Measurements from ENCODE around the gene MILR1.
"Not testable (repeated sequence)": the region's sequence is repeated elsewhere in the genome, so short reads cannot be mapped to it uniquely, and the experiment has no call there.

The MILR1 gene

GRCh38 chr17:64428406-64428805 is 20.5 kb upstream of the MILR1 start:
- no peak overlapping the region for H3K4me3 ChIP-seq
- no peak for TF ChIP-seq CTCF (IDR thresholded peaks at IDR 0.05)
- DNase-seq (ENCODE audit: low spot score), result no peak
- no peak overlapping the region for H3K27ac ChIP-seq

- DNase-seq (ENCODE audit: low spot score); H3K27ac ChIP-seq; H3K4me3 ChIP-seq: not testable (repeated sequence)
Observed at GRCh38 chr17:64430036-64430435, 18.9 kb upstream of the MILR1 start.

- Histone ChIP-seq H3K4me3 (no peak overlapping the region), H3K27ac (no peak overlapping the region)
- DNase-seq (ENCODE audit: low spot score), result no peak
- no peak for TF ChIP-seq CTCF (IDR thresholded peaks at IDR 0.05)
Observed at GRCh38 chr17:64431534-64431933, 17.4 kb upstream of the MILR1 start.

GRCh38 chr17:64437944-64438525 is 10.9 kb upstream of the MILR1 start:
- H3K27ac ChIP-seq, result no peak overlapping the region
- no peak for DNase-seq (ENCODE audit: low spot score)
- H3K4me3 ChIP-seq, result no peak overlapping the region
- TF ChIP-seq CTCF (IDR thresholded peaks at IDR 0.05), result no peak

GRCh38 chr17:64439521-64439920 is 9.4 kb upstream of the MILR1 start:
- not testable (repeated sequence) for H3K4me3 ChIP-seq; DNase-seq (ENCODE audit: low spot score); H3K27ac ChIP-seq

GRCh38 chr17:64439956-64440355 is 9.0 kb upstream of the MILR1 start:
- no peak for DNase-seq (ENCODE audit: low spot score)
- TF ChIP-seq CTCF (IDR thresholded peaks at IDR 0.05), result no peak
- Histone ChIP-seq H3K4me3 (no peak overlapping the region), H3K27ac (no peak overlapping the region)

- TF ChIP-seq CTCF (IDR thresholded peaks at IDR 0.05), result no peak
- DNase-seq (ENCODE audit: low spot score), result no peak
- H3K4me3 ChIP-seq, result no peak overlapping the region
- peak overlapping the region; percentile 27 to 75 for H3K27ac ChIP-seq
Observed at GRCh38 chr17:64441772-64442540, 7.0 kb upstream of the MILR1 start.

GRCh38 chr17:64442541-64442971 is 6.4 kb upstream of the MILR1 start:
- H3K27ac ChIP-seq, result peak overlapping the region in 1 of 2 donors; percentile 75
- DNase-seq (ENCODE audit: low spot score), result no peak
- no peak overlapping the region for H3K4me3 ChIP-seq
- TF ChIP-seq CTCF (IDR thresholded peaks at IDR 0.05), result no peak
